Liver (tissue), 3 donors: ENCODE measurements around the gene RAD51B.

Experiments used
- EGR1 ChIP-seq, 2 donors: IDR thresholded peaks; 2 replicates each; pipeline ENCODE4 v1.6.1; 2016 to 2018; ENCODE audit warnings: antibody characterized with exemption in 2 of 2, low read depth in 2 of 2
- FOXA1 ChIP-seq: IDR thresholded peaks from 2 replicates; pipeline ENCODE4 v1.6.1; 2016; ENCODE audit warnings: antibody characterized with exemption
- HNF4A ChIP-seq, 2 donors: conservative IDR thresholded peaks; 2 replicates each; pipeline ENCODE4 v1.6.1; 2016; ENCODE audit warnings: antibody characterized with exemption in 2 of 2, mild to moderate bottlenecking in 2 of 2
- JUND ChIP-seq, 2 donors: IDR thresholded peaks; 2 replicates each; pipeline ENCODE4 v1.6.1; 2016; ENCODE audit warnings: antibody characterized with exemption in 2 of 2
- RAD21 ChIP-seq, 2 donors: IDR thresholded peaks; 2 replicates each; pipeline ENCODE4 v1.6.1; 2016; ENCODE audit warnings: antibody characterized with exemption in 2 of 2, mild to moderate bottlenecking in 2 of 2
- RXRA ChIP-seq, 2 donors: IDR thresholded peaks; 2 replicates each; pipeline ENCODE4 v1.6.1; 2017 to 2018; ENCODE audit warnings: antibody characterized with exemption in 2 of 2, mild to moderate bottlenecking in 1 of 2
- SP1 ChIP-seq: IDR thresholded peaks from 2 replicates; pipeline ENCODE4 v1.6.1; 2018; ENCODE audit warnings: antibody characterized with exemption, mild to moderate bottlenecking
- TAF1 ChIP-seq: conservative IDR thresholded peaks from 2 replicates; pipeline ENCODE4 v1.6.1; 2016; ENCODE audit warnings: antibody characterized with exemption, mild to moderate bottlenecking
- YY1 ChIP-seq: IDR thresholded peaks from 2 replicates; pipeline ENCODE4 v1.6.1; 2016; ENCODE audit warnings: antibody characterized with exemption, mild to moderate bottlenecking
- TF ChIP-seq, protein P1 (sequence below): fragments of 150-350 bp; IDR thresholded peaks from 2 replicates; pipeline ENCODE4 v1.5.1; 2017; ENCODE audit warnings: improper control_type of control experiment, low read depth, low read length; ENCODE audit not compliant: missing input control
- TF ChIP-seq, protein P2 (sequence below): IDR thresholded peaks from 2 replicates; pipeline ENCODE4 v1.6.1; 2016; ENCODE audit warnings: antibody characterized with exemption, mild to moderate bottlenecking
- TF ChIP-seq, protein P3 (sequence below): IDR thresholded peaks from 2 replicates; pipeline ENCODE4 v1.6.1; 2016; ENCODE audit warnings: antibody characterized with exemption
- donor health status: healthy.
- donor health status: healthy.

DNA sequence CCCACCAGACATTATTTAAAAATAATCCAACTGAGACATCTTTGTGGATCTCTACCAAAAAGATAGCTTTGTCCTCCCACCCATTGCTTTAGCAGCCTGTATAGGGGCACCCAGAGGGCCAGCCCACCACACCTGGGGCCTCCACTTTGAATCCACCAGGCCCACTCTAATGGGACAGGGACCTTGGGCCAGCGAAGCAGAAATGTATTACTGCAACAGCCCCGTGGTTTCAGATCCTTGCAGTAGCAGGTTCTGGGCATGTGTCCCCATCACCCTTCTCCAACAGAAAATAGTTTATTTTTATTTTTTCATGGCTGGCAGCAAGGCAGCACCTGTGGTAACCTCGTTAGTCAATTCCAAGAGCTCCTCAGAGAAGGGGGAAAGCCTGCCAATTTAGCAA is 754.9 kb downstream of the RAD51B start:
- TF ChIP-seq, protein P1, sequence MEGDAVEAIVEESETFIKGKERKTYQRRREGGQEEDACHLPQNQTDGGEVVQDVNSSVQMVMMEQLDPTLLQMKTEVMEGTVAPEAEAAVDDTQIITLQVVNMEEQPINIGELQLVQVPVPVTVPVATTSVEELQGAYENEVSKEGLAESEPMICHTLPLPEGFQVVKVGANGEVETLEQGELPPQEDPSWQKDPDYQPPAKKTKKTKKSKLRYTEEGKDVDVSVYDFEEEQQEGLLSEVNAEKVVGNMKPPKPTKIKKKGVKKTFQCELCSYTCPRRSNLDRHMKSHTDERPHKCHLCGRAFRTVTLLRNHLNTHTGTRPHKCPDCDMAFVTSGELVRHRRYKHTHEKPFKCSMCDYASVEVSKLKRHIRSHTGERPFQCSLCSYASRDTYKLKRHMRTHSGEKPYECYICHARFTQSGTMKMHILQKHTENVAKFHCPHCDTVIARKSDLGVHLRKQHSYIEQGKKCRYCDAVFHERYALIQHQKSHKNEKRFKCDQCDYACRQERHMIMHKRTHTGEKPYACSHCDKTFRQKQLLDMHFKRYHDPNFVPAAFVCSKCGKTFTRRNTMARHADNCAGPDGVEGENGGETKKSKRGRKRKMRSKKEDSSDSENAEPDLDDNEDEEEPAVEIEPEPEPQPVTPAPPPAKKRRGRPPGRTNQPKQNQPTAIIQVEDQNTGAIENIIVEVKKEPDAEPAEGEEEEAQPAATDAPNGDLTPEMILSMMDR, result no peak
- TF ChIP-seq RAD21 (IDR thresholded peaks at IDR 0.05) (no peak), SP1 (no peak), FOXA1 (no peak), JUND (IDR thresholded peaks at IDR 0.05) (no peak), HNF4A (conservative IDR thresholded peaks at IDR 0.05) (no peak), RXRA (IDR thresholded peaks at IDR 0.05) (no peak), TAF1 (no peak), EGR1 (IDR thresholded peaks at IDR 0.05; ENCODE audit: low read depth in 2 of 2) (no peak), YY1 (no peak)
- TF ChIP-seq, protein P2, sequence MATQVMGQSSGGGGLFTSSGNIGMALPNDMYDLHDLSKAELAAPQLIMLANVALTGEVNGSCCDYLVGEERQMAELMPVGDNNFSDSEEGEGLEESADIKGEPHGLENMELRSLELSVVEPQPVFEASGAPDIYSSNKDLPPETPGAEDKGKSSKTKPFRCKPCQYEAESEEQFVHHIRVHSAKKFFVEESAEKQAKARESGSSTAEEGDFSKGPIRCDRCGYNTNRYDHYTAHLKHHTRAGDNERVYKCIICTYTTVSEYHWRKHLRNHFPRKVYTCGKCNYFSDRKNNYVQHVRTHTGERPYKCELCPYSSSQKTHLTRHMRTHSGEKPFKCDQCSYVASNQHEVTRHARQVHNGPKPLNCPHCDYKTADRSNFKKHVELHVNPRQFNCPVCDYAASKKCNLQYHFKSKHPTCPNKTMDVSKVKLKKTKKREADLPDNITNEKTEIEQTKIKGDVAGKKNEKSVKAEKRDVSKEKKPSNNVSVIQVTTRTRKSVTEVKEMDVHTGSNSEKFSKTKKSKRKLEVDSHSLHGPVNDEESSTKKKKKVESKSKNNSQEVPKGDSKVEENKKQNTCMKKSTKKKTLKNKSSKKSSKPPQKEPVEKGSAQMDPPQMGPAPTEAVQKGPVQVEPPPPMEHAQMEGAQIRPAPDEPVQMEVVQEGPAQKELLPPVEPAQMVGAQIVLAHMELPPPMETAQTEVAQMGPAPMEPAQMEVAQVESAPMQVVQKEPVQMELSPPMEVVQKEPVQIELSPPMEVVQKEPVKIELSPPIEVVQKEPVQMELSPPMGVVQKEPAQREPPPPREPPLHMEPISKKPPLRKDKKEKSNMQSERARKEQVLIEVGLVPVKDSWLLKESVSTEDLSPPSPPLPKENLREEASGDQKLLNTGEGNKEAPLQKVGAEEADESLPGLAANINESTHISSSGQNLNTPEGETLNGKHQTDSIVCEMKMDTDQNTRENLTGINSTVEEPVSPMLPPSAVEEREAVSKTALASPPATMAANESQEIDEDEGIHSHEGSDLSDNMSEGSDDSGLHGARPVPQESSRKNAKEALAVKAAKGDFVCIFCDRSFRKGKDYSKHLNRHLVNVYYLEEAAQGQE, result no peak
- TF ChIP-seq, protein P3, sequence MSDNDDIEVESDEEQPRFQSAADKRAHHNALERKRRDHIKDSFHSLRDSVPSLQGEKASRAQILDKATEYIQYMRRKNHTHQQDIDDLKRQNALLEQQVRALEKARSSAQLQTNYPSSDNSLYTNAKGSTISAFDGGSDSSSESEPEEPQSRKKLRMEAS, result no peak
